GM18508 (cell line): ENCODE measurements around the gene SLC22A7.
"Not testable (repeated sequence)": the region's sequence is repeated elsewhere in the genome, so short reads cannot be mapped to it uniquely, and the experiment has no call there.

Experiments used
- ATAC-seq: cut with Tn5 transposase; IDR thresholded peaks from one replicate; pipeline ENCODE4 v1.9.1; 2021; ENCODE audit warnings: moderate number of reproducible peaks; ENCODE audit not compliant: insufficient read depth, unreplicated experiment

Gene SLC22A7

GRCh38 chr6:43298565-43299337 is 691 bp downstream of the SLC22A7 start:
- ATAC-seq, result no peak

- ATAC-seq, result no peak
These were observed 1.6 kb downstream of the SLC22A7 start for GRCh38 chr6:43299338-43300293.

GRCh38 chr6:43301081-43301870 is 3.2 kb downstream of the SLC22A7 start:
- ATAC-seq, result no peak

GRCh38 chr6:43302126-43302525 is 4.1 kb downstream of the SLC22A7 start:
- no peak for ATAC-seq

GRCh38 chr6:43303006-43303405 is 4.9 kb downstream of the SLC22A7 start:
- ATAC-seq, result not testable (repeated sequence)

- ATAC-seq, result no peak
These were observed 5.8 kb downstream of the SLC22A7 start for GRCh38 chr6:43303751-43304331.

GRCh38 chr6:43304361-43304760 is 6.3 kb downstream of the SLC22A7 start:
- no peak for ATAC-seq

GRCh38 chr6:43304882-43305281 is 6.8 kb downstream of the SLC22A7 start:
- ATAC-seq, result no peak

GRCh38 chr6:43306086-43306485 is 8.0 kb downstream of the SLC22A7 start:
- no peak for ATAC-seq

- ATAC-seq, result no peak
These were observed 9.5 kb downstream of the SLC22A7 start for GRCh38 chr6:43307451-43308100.

GRCh38 chr6:43308101-43308989 is 10.3 kb downstream of the SLC22A7 start, which contains the start of gene CRIP3:
Gene CRIP3, minus strand, starts transcription at chr6:43308826. Its CDS starts 34 bp downstream, at chr6:43308792.
- ATAC-seq, result no peak

- ATAC-seq, result no peak
These were observed 11.0 kb downstream of the SLC22A7 start for GRCh38 chr6:43308990-43309477.

- no peak for ATAC-seq
These were observed 12.1 kb downstream of the SLC22A7 start for GRCh38 chr6:43310134-43310533.

GRCh38 chr6:43310624-43311023 is 12.6 kb downstream of the SLC22A7 start:
- no peak for ATAC-seq

- no peak for ATAC-seq
These were observed 13.6 kb downstream of the SLC22A7 start for GRCh38 chr6:43311666-43312065.

GRCh38 chr6:43313813-43314212 is 15.8 kb downstream of the SLC22A7 start:
- no peak for ATAC-seq

- ATAC-seq, result no peak
These were observed 20.0 kb downstream of the SLC22A7 start for GRCh38 chr6:43318011-43318410.

GRCh38 chr6:43325876-43326275 is 27.8 kb downstream of the SLC22A7 start:
- ATAC-seq, result no peak
